Central memory CD4-positive, alpha-beta T cell (primary cell): ENCODE results near the gene TRIM37.
A peak's percentile ranks its signal among the peaks of the same experiment; 100 is the strongest.
"Not testable (repeated sequence)": the region's sequence is repeated elsewhere in the genome, so short reads cannot be mapped to it uniquely, and the experiment has no call there.

Source experiments
- DNase-seq: peaks from one replicate; pipeline ENCODE4 v3.0.0; 2022

The TRIM37 gene

GRCh38 chr17:58985971-58986370, 120.7 kb downstream of the TRIM37 start:
- no peak for DNase-seq

- no peak for DNase-seq
Measured at GRCh38 chr17:58985367-58985766, 121.3 kb downstream of the TRIM37 start.

- DNase-seq = no peak
Measured at GRCh38 chr17:58982626-58983025, 124.1 kb downstream of the TRIM37 start.

GRCh38 chr17:58980706-58981481, 125.8 kb downstream of the TRIM37 start:
- DNase-seq = no peak

GRCh38 chr17:58976541-58976940, 130.1 kb downstream of the TRIM37 start:
- no peak for DNase-seq

- DNase-seq = no peak
Measured at GRCh38 chr17:58974354-58974753, 132.3 kb downstream of the TRIM37 start.

GRCh38 chr17:58970609-58971450, 135.8 kb downstream of the TRIM37 start:
- DNase-seq = no peak

- no peak for DNase-seq
Measured at GRCh38 chr17:58969612-58970011, 137.1 kb downstream of the TRIM37 start.

- DNase-seq = no peak
Measured at GRCh38 chr17:58969156-58969555, 137.5 kb downstream of the TRIM37 start.

GRCh38 chr17:58968426-58969061, 138.1 kb downstream of the TRIM37 start:
- DNase-seq = peak; percentile 23

- DNase-seq = no peak
Measured at GRCh38 chr17:58966208-58966607, 140.5 kb downstream of the TRIM37 start.

- DNase-seq = no peak
Measured at GRCh38 chr17:58965221-58965620, 141.5 kb downstream of the TRIM37 start.

GRCh38 chr17:58960068-58960467, 146.6 kb downstream of the TRIM37 start:
- DNase-seq = no peak

- not testable (repeated sequence) for DNase-seq
Measured at GRCh38 chr17:58957725-58958073, 149.0 kb downstream of the TRIM37 start.

- no peak for DNase-seq
Measured at GRCh38 chr17:58956997-58957724, 149.5 kb downstream of the TRIM37 start.

GRCh38 chr17:58954358-58954757, 152.3 kb downstream of the TRIM37 start:
- DNase-seq = not testable (repeated sequence)

GRCh38 chr17:58947824-58948223, 158.9 kb downstream of the TRIM37 start:
- no peak for DNase-seq

GRCh38 chr17:58947411-58947810, 159.3 kb downstream of the TRIM37 start:
- DNase-seq = no peak

- DNase-seq = no peak
Measured at GRCh38 chr17:58944166-58944565, 162.5 kb downstream of the TRIM37 start.

- DNase-seq = no peak
Measured at GRCh38 chr17:58936295-58936694, 170.4 kb downstream of the TRIM37 start.

- no peak for DNase-seq
Measured at GRCh38 chr17:58932956-58933355, 173.7 kb downstream of the TRIM37 start.
